Activated CD4-positive, alpha-beta T cell treated with anti-CD3 and anti-CD28 coated beads for 36 hours (primary cell): ENCODE data around the gene SYNE1. TPM values are rescaled to one million over a fixed set of nuclear protein-coding genes. Genes with fewer than 3 reads are reported as not detected.

Source experiments
- ATAC-seq: fragments of 200-7000 bp; cut with Tn5 transposase; one replicate; pipeline ENCODE4 v1.10.0; 2021; ENCODE audit warnings: mild to moderate bottlenecking, moderate library complexity
- CTCF ChIA-PET: fragments of 350-600 bp; sonication (Branson Sonifier 250); formaldehyde crosslinking; loops from one replicate; lab custom pipeline; 2021; ENCODE audit warnings: antibody characterized with exemption; lab: Charles Lee
- POLR2A ChIA-PET: fragments of 350-600 bp; sonication (Branson Sonifier 250); formaldehyde crosslinking; loops from one replicate; lab custom pipeline; 2021; ENCODE audit warnings: antibody characterized with exemption, inconsistent platforms; lab: Charles Lee
- DNase-seq: peaks from one replicate; pipeline ENCODE4 v3.0.0-alpha.2; 2020
- H3K27ac Mint-ChIP-seq: one replicate; pipeline ENCODE4 v1.8.0; 2021; ENCODE audit warnings: mixed read lengths
- H3K27me3 Mint-ChIP-seq: one replicate; pipeline ENCODE4 v1.8.0; 2021; ENCODE audit warnings: mixed read lengths
- H3K36me3 Mint-ChIP-seq: one replicate; pipeline ENCODE4 v1.8.0; 2021; ENCODE audit warnings: low read depth, mixed read lengths
- H3K4me1 Mint-ChIP-seq: one replicate; pipeline ENCODE4 v1.8.0; 2021; ENCODE audit warnings: mixed read lengths
- H3K4me3 Mint-ChIP-seq: one replicate; pipeline ENCODE4 v1.8.0; 2021; ENCODE audit warnings: mild to moderate bottlenecking, moderate library complexity, mixed read lengths
- H3K9me3 Mint-ChIP-seq: one replicate; pipeline ENCODE4 v1.8.0; 2021; ENCODE audit warnings: low read depth, mixed read lengths
- intact Hi-C, 2 experiments: fragments of 100-400 bp; cut with DNase I in 1 of 2; cut with micrococcal nuclease in 1 of 2; formaldehyde crosslinking; loops; one replicate each; pipeline versions ENCODE4 v1.14.2 to v1.15.1; 2022 to 2024; cut with DNase I, micrococcal nuclease
- total RNA-seq, 2 experiments: library from RNA; stranded (reverse); gene quantifications; one replicate each; pipeline ENCODE4 v1.2.3, GENCODE V29; 2021

SYNE1 gene
- total RNA-seq, 2 experiments from 2014 or later, result 20.8 to 21.9 TPM

DNA sequence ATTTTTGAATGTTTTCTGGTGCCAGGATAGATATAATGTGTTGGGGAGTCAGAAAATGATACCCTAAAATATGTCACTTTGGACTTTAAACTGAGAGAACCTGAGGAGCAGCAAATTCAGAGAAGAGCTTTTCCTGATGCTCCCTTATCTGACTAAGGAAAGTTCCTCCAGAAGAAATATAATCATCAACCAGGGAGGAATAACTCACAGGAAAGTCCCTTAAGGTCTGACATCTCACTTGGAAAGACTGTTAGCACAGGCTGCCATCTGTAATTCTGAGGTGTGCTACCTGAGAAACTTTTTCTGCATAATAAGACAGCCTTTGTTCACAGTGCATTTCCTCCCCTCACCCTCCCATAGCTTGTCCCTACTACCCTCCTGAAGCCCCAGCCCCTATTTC lies 218.6 kb downstream of the SYNE1 start:
- Mint-ChIP-seq H3K36me3 (peaks cover 2% of the 10 kb centered on the region), H3K27ac (no peak overlapping the region), H3K4me3 (no peak overlapping the region), H3K27me3 (peaks cover 10% of the 10 kb centered on the region), H3K9me3 (peaks cover 2% of the 10 kb centered on the region), H3K4me1 (no peaks in the 10 kb centered on the region)
- DNase-seq, result no peak
- CTCF ChIA-PET, result interaction anchor here (0.6 kb wide), 1 partner anchor 60 kb away, joined by 3 read pairs; no protein-coding TSS in a partner anchor
- no peak for ATAC-seq
- intact Hi-C loops, result no loop called here
- POLR2A ChIA-PET, result no interaction called here

DNA sequence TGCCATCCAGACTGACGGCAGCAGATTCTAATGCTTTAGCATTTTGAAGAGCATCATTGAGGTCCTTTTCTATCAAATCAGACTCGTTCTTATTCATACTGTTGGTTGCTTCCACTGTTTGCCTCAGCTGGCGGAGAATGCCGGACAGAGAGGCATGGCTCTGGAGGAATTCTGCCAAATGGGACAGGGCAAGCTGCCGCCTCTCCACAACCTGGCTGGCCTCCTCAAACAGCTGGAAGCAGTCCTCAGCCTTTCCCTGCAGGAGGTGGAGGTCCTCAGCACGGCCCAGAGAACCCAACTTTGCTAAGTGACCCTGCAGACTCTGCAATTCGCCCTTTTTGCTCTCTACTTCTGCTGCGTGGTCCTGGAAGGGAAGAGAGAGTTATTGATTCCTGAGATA lies 220.5 kb downstream of the SYNE1 start:
- no peak overlapping the region for H3K27ac Mint-ChIP-seq
- H3K4me1 Mint-ChIP-seq, result no peaks in the 10 kb centered on the region
- no peaks in the 10 kb centered on the region for H3K36me3 Mint-ChIP-seq
- intact Hi-C loops, result no loop called here
- ChIA-PET POLR2A (no interaction called here), CTCF (interaction anchor here (0.7 kb wide), 1 partner anchor 11 kb away, joined by 3 read pairs; no protein-coding TSS in a partner anchor)
- DNase-seq (no peak), ATAC-seq (no peak)
- no peak overlapping the region for H3K4me3 Mint-ChIP-seq
- H3K9me3 Mint-ChIP-seq, result peaks cover 2% of the 10 kb centered on the region
- peaks cover 6% of the 10 kb centered on the region for H3K27me3 Mint-ChIP-seq

DNA sequence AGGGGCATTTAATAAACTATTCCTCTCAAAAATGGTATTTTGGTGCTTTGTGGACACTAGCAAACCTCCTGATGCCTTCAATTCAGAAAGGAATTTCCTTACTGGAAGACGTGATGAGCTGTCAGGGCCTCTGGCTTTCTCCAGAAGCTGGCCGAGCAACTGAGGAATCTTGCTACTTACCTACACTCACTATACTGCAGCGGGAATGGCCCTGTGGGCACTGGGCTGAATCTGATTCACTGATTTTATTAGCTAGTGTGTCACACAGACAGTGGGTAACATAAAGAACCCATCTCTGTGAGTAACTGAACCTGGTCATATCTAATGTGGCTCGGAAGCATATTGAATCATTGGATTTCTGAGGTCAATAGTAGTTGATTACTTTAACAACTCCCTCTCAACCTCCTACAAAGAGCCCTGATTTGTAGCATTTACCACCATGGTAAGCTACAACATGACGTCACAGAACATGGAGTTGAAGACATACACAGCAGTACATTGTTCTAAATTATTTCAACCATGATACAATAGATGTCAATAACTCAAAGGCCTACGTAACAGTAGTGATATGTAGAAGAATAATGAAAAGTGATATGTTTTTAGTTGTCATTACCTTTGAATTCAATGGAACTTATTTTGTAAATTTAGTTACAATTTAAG lies 232.1 kb downstream of the SYNE1 start:
- intact Hi-C loops, result no loop called here
- Mint-ChIP-seq H3K9me3 (no peaks in the 10 kb centered on the region), H3K27me3 (peaks cover 3% of the 10 kb centered on the region), H3K36me3 (no peaks in the 10 kb centered on the region), H3K4me3 (no peak overlapping the region), H3K4me1 (no peaks in the 10 kb centered on the region), H3K27ac (no peak overlapping the region)
- ATAC-seq, result no peak
- ChIA-PET POLR2A (no interaction called here), CTCF (interaction anchor here (0.6 kb wide), 1 partner anchor 11 kb away, joined by 3 read pairs; no protein-coding TSS in a partner anchor)
- DNase-seq, result no peak

DNA sequence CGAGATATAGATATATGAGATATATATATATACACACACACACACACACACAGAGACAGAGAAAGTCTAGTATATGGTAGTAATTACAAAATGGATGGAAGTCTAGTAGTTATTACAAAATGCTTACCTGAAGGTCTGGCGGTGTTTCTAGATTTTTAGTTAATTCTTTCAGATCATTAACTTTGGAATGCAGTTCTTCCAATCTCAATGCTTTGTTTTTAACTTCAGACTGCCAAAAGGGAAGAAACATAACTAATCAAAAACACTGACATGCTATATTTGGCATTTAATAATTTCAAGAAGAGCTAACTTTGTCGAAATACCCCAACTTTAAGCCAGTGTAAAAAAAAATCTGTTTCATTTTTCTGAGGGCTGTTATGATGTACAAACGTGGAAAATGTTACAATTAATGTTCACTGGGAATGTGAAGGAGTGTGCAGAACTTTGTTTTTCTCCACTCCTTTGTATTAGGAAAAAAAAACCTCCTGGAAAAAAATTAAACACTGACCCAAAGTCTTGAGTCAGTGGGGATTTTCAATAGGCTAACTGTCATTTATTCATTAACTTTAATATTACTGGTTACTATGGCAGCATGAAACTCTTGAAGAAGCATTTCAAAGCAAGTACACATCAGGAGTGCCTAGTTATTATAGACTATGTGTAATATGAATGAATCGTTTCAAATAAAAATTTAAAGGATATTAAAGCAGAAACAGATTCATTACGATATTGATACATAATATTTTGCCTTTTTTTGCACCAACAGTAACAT lies 232.9 kb downstream of the SYNE1 start:
- no peak for ATAC-seq
- H3K9me3 Mint-ChIP-seq, result no peaks in the 10 kb centered on the region
- no peak overlapping the region for H3K27ac Mint-ChIP-seq
- no peak for DNase-seq
- peaks cover 6% of the 10 kb centered on the region for H3K27me3 Mint-ChIP-seq
- no peaks in the 10 kb centered on the region for H3K36me3 Mint-ChIP-seq
- POLR2A ChIA-PET, result no interaction called here
- H3K4me1 Mint-ChIP-seq, result no peaks in the 10 kb centered on the region
- no peak overlapping the region for H3K4me3 Mint-ChIP-seq
- intact Hi-C loops, result no loop called here
- CTCF ChIA-PET, result no interaction called here

DNA sequence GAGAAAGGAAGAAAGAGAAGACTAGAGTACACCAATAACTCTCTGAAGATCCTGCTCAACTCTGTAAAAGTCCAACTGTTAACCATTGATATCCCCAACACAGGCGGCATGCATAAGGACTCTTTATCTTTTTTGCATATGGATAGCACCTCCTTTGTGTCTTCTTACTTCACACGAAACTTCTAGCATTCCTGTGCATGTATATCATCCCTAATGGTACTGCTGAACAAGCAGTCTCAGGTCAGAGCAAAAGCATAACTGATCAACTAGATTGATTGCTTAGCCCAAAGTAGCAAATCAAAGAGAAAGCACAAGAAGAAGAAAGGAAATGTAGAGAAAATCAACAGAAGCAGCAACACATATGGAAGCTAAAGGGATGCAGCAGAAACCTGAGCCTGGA lies 234.4 kb downstream of the SYNE1 start:
- Mint-ChIP-seq H3K36me3 (no peaks in the 10 kb centered on the region), H3K27me3 (peaks cover 6% of the 10 kb centered on the region), H3K4me1 (no peaks in the 10 kb centered on the region), H3K27ac (no peak overlapping the region), H3K4me3 (no peak overlapping the region), H3K9me3 (no peaks in the 10 kb centered on the region)
- intact Hi-C loops, result no loop called here
- ChIA-PET POLR2A (no interaction called here), CTCF (no interaction called here)
- ATAC-seq (no peak), DNase-seq (no peak)

DNA sequence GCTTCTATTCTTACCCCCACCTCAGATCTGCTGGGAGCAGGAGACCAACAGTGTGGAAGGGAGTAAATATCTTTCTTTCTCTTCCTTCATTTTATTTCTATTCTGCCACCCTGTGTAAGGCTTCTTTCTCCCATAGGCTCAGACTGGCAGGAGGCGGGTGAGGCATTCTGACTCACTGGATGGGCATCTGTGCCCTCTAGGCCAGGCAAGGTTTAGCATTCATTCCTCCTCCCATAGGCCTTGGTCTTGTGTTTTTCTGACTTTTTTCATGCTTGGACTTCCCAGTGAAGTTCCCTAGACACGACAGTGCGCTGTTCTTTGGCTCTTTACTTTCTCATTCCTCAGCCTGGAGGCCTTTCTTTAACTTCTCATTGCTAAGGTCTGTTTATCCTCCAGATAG lies 235.2 kb downstream of the SYNE1 start:
- intact Hi-C loops, result no loop called here
- no peaks in the 10 kb centered on the region for H3K9me3 Mint-ChIP-seq
- no peak for DNase-seq
- no peaks in the 10 kb centered on the region for H3K36me3 Mint-ChIP-seq
- H3K4me1 Mint-ChIP-seq, result no peaks in the 10 kb centered on the region
- ChIA-PET POLR2A (no interaction called here), CTCF (interaction anchor here (0.5 kb wide), 1 partner anchor 10 kb away, joined by 3 read pairs; no protein-coding TSS in a partner anchor)
- H3K4me3 Mint-ChIP-seq, result no peak overlapping the region
- H3K27ac Mint-ChIP-seq, result no peak overlapping the region
- H3K27me3 Mint-ChIP-seq, result peaks cover 4% of the 10 kb centered on the region
- no peak for ATAC-seq

DNA sequence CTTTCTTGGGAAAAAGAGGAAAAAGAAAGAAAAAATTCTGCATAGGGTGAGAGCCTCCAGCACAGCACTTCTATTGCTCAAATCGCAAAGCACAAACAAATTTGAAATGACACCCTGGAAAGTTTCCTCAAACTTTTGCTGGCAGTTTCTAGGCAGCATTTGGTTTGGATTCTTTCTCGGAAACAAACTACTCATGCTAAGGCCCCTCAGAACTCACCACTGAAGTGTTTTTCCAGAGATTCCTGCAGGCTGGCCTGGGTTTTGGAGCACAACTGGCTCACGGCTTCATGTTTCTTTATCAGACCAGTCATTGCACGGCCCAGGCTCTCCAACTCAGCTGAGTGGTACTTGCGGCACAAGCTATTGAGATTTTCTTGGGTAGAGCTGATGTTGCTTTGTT lies 237.8 kb downstream of the SYNE1 start:
- Mint-ChIP-seq H3K4me3 (no peak overlapping the region), H3K36me3 (no peaks in the 10 kb centered on the region), H3K27me3 (peaks cover 8% of the 10 kb centered on the region), H3K27ac (no peak overlapping the region), H3K9me3 (no peaks in the 10 kb centered on the region), H3K4me1 (no peaks in the 10 kb centered on the region)
- ChIA-PET CTCF (no interaction called here), POLR2A (no interaction called here)
- ATAC-seq (no peak), DNase-seq (no peak)
- intact Hi-C loops, result no loop called here

DNA sequence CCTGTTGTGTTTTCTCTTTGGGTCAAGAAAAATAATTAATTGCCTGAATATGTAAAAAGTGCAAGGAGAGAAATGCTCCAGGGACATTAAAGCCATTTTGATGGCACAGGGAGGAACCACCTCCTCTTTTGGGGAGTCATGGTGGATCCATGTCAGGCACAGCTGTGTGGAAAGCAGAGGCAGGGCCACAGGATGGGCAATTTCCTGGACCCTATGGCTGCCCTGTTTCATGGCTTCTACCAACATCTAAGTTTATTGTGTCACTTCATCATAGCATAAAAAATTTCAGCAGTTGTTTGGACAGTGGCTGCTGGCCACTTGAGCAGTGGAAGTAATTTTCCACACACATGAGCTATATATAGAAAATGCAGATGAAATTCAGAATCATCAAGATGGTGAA lies 238.2 kb downstream of the SYNE1 start:
- no peaks in the 10 kb centered on the region for H3K4me1 Mint-ChIP-seq

DNA sequence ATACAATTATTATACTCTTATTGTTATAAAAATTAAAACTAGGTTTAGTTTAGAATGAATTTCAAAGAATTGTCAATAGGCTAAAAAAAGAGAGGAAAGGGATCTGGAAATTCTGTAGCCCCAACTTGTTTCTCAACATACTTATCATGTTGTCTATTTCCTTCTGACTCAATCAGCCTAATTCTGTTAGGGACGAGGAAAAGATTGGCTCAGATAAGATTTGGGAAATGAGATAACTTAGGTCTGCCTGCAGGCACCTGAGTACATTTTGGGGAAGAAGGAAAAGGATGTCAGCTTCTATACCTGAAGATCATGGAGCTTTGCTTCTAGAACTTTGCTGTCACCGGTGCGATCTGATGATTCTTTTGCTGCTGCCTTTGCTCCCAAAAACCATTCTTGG lies 238.8 kb downstream of the SYNE1 start:
- DNase-seq (no peak), ATAC-seq (no peak)
- H3K27ac Mint-ChIP-seq, result no peak overlapping the region
- H3K9me3 Mint-ChIP-seq, result no peaks in the 10 kb centered on the region
- no peak overlapping the region for H3K4me3 Mint-ChIP-seq
- intact Hi-C loops, result no loop called here
- peaks cover 12% of the 10 kb centered on the region for H3K27me3 Mint-ChIP-seq
- POLR2A ChIA-PET, result no interaction called here
- no peaks in the 10 kb centered on the region for H3K36me3 Mint-ChIP-seq
- no peaks in the 10 kb centered on the region for H3K4me1 Mint-ChIP-seq
- CTCF ChIA-PET, result no interaction called here

More for the DNA sequence above, 238.2 kb downstream of the SYNE1 start:
- no peak for DNase-seq
- Mint-ChIP-seq H3K4me3 (no peak overlapping the region), H3K9me3 (no peaks in the 10 kb centered on the region), H3K27ac (no peak overlapping the region), H3K27me3 (peaks cover 10% of the 10 kb centered on the region), H3K36me3 (no peaks in the 10 kb centered on the region)
- ATAC-seq, result no peak
- CTCF ChIA-PET, result no interaction called here
- POLR2A ChIA-PET, result no interaction called here
- intact Hi-C loops, result no loop called here

DNA sequence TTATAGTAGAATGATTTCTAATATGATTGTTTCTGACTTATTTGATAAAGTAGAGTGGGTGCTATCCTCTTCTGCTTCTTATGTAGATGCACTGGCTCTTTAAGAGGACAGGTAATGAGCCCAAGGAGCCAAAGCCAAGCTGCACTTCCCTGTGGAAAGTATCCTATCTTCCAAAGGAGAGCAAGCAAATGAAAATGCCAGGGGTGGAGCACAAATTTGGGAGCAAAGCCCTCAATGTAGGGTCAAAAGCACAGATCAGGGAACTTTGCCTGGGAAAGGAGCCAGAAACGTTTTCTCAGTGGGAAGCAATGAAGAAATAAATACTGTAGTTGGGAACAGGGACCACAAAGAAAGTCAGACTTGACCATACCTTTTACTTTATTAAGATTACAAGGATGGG lies 242.9 kb downstream of the SYNE1 start:
- H3K27me3 Mint-ChIP-seq, result peaks cover 9% of the 10 kb centered on the region
- H3K27ac Mint-ChIP-seq, result no peak overlapping the region
- POLR2A ChIA-PET, result no interaction called here
- H3K9me3 Mint-ChIP-seq, result no peaks in the 10 kb centered on the region
- intact Hi-C loops, result no loop called here
- H3K4me1 Mint-ChIP-seq, result no peaks in the 10 kb centered on the region
- no peak overlapping the region for H3K4me3 Mint-ChIP-seq
- no peak for ATAC-seq
- DNase-seq, result no peak
- no peaks in the 10 kb centered on the region for H3K36me3 Mint-ChIP-seq
- CTCF ChIA-PET, result interaction anchor here (0.6 kb wide), 1 partner anchor 122 kb away, joined by 3 read pairs; no protein-coding TSS in a partner anchor

DNA sequence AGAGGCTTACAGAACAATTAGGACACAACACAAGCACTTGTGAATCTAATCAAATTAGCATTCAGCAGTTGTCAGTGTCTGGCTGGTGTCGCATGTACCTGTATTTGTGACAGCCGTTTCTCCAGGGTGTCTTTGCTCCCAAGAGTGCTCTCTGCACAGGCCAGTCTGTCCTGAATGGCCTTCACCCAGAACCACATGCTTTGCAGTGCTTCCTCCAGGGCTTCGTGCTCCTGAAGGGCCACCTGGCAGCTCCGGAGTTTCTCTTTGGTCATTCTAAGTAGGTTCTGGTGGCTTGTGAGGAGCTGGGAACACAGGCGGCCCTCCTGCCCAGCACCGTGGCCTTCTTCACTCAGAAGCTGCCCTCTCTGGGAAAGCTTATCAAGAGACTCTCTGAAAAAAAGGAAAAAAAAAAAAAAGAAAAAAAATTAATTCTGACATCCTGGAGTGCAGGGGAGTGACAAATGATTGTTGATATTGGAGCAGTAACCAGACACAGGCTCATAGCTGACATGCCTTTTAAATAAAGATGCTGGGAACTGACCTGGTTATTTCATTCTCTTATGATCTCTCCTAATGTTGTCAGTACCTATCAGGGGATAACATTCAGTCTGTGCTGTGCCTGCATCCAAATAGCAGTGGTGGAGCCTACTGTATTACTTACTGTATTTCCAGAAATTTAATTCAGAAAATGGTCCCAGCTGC lies 245.8 kb downstream of the SYNE1 start:
- no peaks in the 10 kb centered on the region for H3K4me1 Mint-ChIP-seq
- H3K4me3 Mint-ChIP-seq, result no peak overlapping the region
- H3K36me3 Mint-ChIP-seq, result no peaks in the 10 kb centered on the region
- ATAC-seq (no peak), DNase-seq (no peak)
- POLR2A ChIA-PET, result no interaction called here
- H3K27ac Mint-ChIP-seq, result no peak overlapping the region
- CTCF ChIA-PET, result interaction anchor here (0.7 to 1.3 kb wide), 2 partner anchors 11 to 53 kb away, joined by 3 read pairs; no protein-coding TSS in a partner anchor
- no peaks in the 10 kb centered on the region for H3K9me3 Mint-ChIP-seq
- intact Hi-C loops, result no loop called here
- peaks cover 16% of the 10 kb centered on the region for H3K27me3 Mint-ChIP-seq
